Fibroblast of mammary gland (primary cell): Measurements from ENCODE around the gene RPS6KC1.

Experiments used
- DNase-seq: peaks from one replicate; pipeline ENCODE4 v3.0.0-alpha.2; 2010; ENCODE audit warnings: low read depth
- H3K4me3 ChIP-seq: 2 replicates; pipeline ENCODE4 v1.5.1; 2011; ENCODE audit warnings: low read depth, mild to moderate bottlenecking, low read length, moderate library complexity; ENCODE audit not compliant: control insufficient read depth
- TF ChIP-seq, protein P1 (sequence below): conservative IDR thresholded peaks from 2 replicates; pipeline ENCODE4 v1.5.1; 2011; ENCODE audit warnings: low read depth, low read length, inconsistent platforms; ENCODE audit not compliant: control insufficient read depth, insufficient read depth

The RPS6KC1 gene

DNA sequence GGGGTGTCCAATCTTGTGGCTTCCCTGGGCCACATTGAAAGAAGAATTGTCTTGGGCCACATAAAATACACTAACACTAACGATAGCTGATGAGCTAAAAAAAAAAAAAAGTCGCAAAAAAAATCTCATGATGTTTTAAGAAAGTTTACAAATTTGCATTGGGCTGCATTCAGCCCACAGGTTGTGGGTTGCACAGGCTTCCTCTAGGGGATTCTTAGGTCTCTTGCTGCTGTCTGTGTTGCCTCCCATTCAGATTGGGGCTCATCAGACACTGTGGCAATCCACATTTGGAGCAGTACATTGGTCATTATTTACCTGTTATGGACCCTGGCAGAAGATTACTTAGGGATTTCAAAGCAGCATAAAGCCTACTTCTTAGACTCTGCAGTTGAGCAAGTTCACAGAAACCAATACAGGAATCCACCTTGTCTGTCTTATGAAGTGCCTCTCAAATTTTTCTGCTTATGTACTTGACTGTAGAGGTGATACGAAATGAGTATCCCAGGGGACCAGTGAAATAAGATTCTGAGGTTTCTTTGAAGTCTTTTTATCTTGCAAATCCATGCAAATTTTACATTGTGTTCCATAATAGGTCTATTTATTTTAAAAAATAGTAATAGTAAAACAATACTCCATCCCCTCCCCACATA is 205.5 kb downstream of the RPS6KC1 start:
- no peak overlapping the region for H3K4me3 ChIP-seq
- no peak for DNase-seq
- TF ChIP-seq, protein P1, sequence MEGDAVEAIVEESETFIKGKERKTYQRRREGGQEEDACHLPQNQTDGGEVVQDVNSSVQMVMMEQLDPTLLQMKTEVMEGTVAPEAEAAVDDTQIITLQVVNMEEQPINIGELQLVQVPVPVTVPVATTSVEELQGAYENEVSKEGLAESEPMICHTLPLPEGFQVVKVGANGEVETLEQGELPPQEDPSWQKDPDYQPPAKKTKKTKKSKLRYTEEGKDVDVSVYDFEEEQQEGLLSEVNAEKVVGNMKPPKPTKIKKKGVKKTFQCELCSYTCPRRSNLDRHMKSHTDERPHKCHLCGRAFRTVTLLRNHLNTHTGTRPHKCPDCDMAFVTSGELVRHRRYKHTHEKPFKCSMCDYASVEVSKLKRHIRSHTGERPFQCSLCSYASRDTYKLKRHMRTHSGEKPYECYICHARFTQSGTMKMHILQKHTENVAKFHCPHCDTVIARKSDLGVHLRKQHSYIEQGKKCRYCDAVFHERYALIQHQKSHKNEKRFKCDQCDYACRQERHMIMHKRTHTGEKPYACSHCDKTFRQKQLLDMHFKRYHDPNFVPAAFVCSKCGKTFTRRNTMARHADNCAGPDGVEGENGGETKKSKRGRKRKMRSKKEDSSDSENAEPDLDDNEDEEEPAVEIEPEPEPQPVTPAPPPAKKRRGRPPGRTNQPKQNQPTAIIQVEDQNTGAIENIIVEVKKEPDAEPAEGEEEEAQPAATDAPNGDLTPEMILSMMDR: no peak

GRCh38 chr1:213260311-213261075 is 209.5 kb downstream of the RPS6KC1 start:
- TF ChIP-seq, protein P1: no peak
- no peak for DNase-seq
- no peak overlapping the region for H3K4me3 ChIP-seq

DNA sequence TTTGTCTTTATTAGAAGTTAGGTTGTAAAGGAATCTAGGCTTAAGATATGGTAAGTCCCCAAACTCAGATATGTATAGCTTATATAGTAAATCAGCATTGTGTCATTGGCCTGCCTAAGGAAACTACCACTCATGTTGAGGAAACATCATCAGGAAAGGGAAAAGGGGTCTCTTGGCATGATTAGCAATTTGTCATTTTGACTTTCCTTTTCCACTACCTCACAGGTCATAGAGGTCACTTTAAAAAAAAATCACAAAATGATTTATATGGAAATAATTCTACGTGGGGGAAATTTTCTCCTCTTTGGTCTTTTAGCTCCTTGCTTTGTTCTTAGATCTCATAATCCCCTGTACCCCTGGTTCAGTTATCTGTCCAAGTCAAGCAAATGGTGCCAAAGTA is 213.5 kb downstream of the RPS6KC1 start:
- TF ChIP-seq, protein P1: no peak
- DNase-seq: no peak
- H3K4me3 ChIP-seq: no peak overlapping the region

GRCh38 chr1:213266983-213267772 is 216.1 kb downstream of the RPS6KC1 start:
- no peak for DNase-seq
- TF ChIP-seq, protein P1: no peak
- H3K4me3 ChIP-seq: no peak overlapping the region

- peak; percentile 21 for DNase-seq
- TF ChIP-seq, protein P1: no peak
- no peak overlapping the region for H3K4me3 ChIP-seq
Observed at GRCh38 chr1:213268221-213268620, 217.2 kb downstream of the RPS6KC1 start.

DNA sequence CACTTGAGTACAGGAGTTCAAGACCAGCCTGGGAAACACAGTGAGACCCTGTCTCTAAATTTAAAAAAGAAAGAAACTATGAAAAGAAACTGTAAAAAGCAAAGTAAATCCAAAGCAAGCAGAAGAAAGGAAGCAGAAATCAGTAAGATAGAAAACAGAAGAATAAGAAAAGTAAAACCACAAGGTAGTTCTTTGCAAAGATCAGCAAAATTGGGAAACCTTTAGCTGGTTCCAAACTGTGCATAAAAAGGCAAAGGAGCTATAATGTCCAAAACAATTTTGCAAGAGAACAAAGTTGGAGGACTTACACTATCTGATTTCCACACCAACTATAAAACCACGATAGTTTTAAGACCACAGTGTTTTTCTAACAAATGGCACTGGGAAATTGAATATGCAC is 218.8 kb downstream of the RPS6KC1 start:
- H3K4me3 ChIP-seq: no peak overlapping the region
- TF ChIP-seq, protein P1: no peak
- DNase-seq: no peak
